GM19043 (cell line): ENCODE data around the gene RAB11A.

Experiments
- ATAC-seq: cut with Tn5 transposase; IDR thresholded peaks from one replicate; pipeline ENCODE4 v1.9.1; 2021; ENCODE audit warnings: low read depth; ENCODE audit not compliant: unreplicated experiment

RAB11A gene

DNA sequence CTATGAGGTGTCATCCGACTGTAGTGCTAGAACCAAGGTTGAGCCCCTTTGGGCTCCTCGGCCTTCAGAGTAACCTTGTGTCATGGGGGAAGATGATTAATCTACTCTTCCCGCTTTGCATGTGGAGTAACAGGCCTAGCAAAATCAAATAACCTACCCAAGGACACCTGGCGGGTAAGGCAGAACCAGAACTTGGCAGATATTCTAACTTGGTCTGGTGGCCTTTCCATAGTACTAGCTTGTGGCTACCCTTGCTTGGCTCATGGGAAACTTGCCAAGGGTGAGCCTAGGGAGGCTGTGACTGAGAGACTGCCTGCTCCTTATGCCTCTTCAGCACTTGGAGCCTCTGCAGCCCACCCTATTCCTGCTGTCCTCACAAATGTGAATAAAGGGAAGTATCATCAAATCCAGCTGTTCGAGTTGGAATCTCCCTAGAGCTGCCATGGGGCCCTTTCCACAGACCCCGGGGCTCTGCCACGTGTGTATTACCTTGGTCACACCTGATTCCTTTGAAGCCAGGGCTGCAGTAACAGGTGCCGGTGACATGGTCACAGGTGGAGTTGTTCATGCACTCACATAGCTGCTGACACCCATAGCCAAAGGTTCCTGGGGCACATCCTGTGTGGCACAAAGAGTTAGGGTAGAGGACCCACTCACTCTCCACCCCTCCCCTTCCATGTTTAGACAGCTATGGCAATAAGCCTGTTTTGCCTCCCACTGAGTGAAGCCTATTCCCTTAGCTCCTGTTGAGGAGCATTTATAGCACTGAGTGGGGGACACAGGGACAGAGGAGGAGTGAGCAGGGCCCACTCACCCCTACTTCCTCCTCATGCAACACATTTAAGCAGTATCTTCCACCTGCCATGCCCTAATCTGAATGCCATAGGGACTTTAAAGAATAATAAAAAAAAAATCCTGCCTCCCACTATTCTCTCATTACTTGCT lies 46.0 kb downstream of the RAB11A start:
- ATAC-seq: no peak

DNA sequence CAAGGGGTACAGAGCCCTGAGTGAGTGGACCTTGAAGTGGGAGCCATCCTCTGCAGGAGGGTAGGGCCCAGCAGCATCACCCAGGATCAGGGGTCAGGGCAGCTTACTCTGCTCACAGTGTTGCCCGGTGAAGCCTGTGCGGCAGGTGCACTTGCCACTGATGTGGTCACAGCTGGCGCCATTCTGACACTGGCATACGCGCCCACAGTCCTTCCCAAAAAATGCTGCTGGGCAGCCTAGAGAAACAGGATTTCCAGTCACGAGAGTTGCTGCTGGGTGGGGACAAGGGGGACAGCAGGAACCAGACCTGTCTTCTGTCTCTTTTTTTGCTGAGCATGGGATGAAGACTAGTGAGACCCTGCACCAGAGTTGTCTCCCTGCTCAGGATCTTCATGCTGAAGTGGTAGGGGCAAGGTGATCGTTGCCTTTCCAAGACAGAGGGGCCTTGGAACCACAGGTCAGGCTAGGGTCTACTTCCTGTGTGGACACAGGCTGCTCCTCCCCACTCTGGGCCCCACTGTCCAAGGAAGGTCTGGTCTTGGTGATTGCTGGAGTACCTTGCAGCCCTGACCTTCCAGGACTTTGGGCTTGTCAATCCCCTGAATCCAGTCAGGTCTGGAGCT lies 46.9 kb downstream of the RAB11A start:
- ATAC-seq: no peak

- no peak for ATAC-seq
These were observed 47.5 kb downstream of the RAB11A start for GRCh38 chr15:65916664-65917406.

GRCh38 chr15:65917407-65917756 lies 48.1 kb downstream of the RAB11A start:
- ATAC-seq: no peak

DNA sequence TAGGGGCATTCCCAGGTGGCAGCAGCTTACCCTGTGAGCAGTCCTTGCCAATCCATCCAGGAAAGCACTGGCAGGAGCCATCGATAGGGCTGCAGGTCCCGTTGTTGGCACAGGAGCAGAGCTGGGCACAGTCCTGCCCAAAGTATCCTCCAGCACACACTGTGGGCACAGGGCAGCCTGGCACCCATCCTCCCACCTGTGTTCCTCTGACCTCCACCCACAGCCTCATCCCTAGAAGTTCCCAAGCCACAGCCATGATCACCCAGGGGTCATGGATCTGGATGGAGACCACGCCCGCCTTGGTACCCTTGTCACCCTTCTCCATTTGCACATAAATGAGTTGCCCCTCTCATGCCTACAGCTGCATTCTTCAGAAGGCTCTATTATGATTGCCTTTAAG lies 48.6 kb downstream of the RAB11A start:
- no peak for ATAC-seq

- no peak for ATAC-seq
These were observed 49.1 kb downstream of the RAB11A start for GRCh38 chr15:65918357-65918920.

DNA sequence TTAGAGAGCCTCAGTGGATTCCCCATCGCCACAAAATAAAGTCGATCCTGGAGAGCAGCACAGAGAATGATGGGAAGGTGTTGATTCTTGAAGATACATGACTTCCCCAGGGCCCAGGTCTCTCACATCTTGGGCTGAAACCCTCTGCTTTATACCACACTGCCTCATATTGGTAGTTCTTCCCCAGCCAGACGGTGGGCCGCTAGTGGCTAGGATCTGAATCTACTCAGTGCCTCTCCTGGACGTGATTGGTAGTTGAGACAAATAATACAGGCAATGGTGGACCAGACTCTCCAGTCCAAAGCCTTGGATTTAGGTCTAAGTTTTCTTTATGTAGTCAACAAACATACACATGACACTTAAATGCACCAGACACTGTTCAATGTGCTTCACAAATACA lies 49.7 kb downstream of the RAB11A start:
- ATAC-seq: no peak

- ATAC-seq: no peak
These were observed 50.1 kb downstream of the RAB11A start for GRCh38 chr15:65919353-65919752.

DNA sequence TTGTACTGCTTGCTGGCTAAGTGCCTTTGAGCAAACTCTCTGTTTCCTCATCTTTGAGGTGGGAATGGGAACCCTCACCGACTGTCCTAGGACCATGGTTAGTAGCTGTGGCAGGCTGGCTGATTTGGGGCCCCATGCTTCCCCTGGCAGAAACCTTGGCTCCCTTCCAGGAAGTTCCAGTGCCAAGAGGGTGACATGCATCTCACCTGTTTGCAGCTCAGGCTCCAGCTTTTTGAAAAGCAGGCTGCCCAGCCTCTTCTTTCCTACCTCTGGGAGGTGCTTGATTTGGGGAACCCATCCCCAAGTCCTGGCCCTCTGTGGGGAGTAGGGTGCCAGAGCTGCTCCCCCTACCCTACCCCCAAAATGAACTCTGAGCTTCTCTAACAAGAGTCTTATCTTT lies 50.8 kb downstream of the RAB11A start:
- ATAC-seq: no peak

GRCh38 chr15:65920825-65921309 lies 51.6 kb downstream of the RAB11A start:
- no peak for ATAC-seq

- no peak for ATAC-seq
These were observed 52.5 kb downstream of the RAB11A start for GRCh38 chr15:65921780-65922179.

DNA sequence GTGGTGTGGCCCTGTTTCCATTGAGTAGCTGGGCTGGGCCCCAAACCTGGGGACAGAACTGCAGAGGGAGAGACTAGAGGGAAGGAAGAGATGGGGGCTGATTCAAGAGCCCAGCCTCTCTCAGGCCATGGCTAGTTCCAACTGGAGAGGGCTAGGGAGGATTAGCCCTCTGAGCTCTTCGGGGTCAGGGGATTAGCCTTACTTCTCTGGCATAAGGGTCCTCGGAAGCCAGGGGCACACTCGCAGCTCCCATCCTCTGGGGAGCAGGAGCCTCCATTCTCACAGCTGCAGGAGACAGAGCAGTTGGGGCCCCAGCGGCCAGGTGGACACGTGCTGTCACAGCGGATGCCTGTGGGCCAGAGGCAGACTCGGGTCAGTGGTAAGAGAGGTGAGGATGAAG lies 53.3 kb downstream of the RAB11A start:
- no peak for ATAC-seq

GRCh38 chr15:65923264-65923663 lies 54.0 kb downstream of the RAB11A start:
- no peak for ATAC-seq

- no peak for ATAC-seq
These were observed 54.7 kb downstream of the RAB11A start for GRCh38 chr15:65924004-65924403.

GRCh38 chr15:65925338-65925737 lies 56.0 kb downstream of the RAB11A start:
- ATAC-seq: no peak

- no peak for ATAC-seq
These were observed 57.2 kb downstream of the RAB11A start for GRCh38 chr15:65926459-65926858.

DNA sequence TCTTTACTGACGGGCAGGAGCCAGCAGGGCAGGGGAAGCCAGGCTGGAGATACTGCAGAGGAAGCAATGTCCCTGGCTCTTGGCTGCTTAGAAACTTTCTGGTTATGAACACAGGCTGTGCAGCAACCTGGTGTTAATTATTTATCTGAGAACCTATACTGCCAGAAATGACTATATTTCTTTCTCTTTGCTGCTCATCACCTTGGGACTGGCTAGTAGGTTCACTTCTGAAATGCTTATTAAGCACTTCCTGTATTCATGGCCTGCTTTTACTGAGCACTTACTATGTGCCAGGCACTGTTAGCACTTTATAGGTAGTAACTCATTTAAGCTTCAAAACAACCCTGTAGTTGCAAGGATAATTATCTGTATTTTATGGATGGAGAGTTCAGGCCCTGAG lies 57.6 kb downstream of the RAB11A start:
- peak; percentile 76 for ATAC-seq

DNA sequence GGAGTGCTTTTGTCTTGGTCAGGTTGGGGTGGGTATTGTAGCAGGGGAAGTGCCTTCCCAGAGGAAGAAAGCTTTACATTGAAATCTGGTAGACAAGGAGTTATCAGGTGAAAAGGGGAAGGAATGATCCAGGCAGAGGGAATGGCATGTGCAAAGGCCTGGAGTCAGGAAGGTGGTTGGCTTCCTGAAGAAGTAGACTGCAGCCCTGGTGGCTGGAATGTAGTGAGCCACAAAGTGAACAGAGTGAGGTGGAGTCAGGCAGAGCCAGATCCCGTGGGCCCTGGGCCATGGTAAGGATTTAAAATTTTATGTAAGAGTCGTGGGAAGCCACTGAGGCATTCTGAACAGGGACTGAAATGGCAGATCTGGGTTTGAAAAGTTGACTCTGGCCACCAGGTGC lies 58.3 kb downstream of the RAB11A start:
- ATAC-seq: no peak

GRCh38 chr15:65929573-65929972 lies 60.3 kb downstream of the RAB11A start:
- no peak for ATAC-seq

DNA sequence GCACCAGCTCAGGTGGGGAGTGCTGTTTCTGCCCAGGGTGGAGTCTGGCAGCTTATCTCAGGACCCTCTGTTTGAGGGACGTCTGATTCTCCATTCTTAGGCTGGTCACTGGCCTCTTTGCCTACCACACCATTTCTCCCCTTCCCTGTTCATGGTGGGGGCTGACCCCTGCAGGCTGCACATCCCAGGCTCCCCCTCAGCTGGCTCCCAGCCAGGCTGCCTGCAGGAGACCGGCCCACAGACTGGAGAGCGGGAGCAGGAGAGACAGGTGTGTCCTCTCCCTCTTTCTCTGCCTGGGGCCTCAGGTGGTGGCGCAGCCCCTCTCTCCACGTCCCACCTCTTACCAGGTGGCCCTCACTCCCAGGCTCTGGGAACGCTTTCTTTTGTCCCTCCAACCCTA lies 60.8 kb downstream of the RAB11A start:
- ATAC-seq: no peak

GRCh38 chr15:65931221-65931620 lies 61.9 kb downstream of the RAB11A start:
- ATAC-seq: no peak
